Esophagus muscularis mucosa (tissue), 4 donors: ENCODE data around the gene SPPL2B. TPM values are rescaled to one million over a fixed set of nuclear protein-coding genes. Genes with fewer than 3 reads are reported as not detected.

Experiments used
- DNase-seq: peaks from one replicate; pipeline ENCODE4 v3.0.0-alpha.2; 2017; ENCODE audit errors: extremely low spot score
- H3K27ac ChIP-seq, 4 donors: fragments of 200-600 bp; sonication (generic); replicated peaks in 1 of 4; 1 replicate in 3 of 4; 2 replicates in 1 of 4; pipeline ENCODE4 v1.5.1; 2016 to 2019; ENCODE audit warnings: mild to moderate bottlenecking in 1 of 4
- H3K27me3 ChIP-seq, 4 donors: fragments of 200-600 bp; sonication (generic); one replicate each; pipeline versions ENCODE4 v1.5.1 to v1.6.0; 2016 to 2019
- H3K36me3 ChIP-seq, 4 donors: fragments of 200-600 bp; sonication (generic); one replicate each; pipeline ENCODE4 v1.5.1; 2016 to 2019
- H3K4me1 ChIP-seq, 4 donors: fragments of 200-600 bp; sonication (generic); one replicate each; pipeline ENCODE4 v1.5.1; 2016 to 2019
- H3K4me3 ChIP-seq, 4 donors: fragments of 200-600 bp; sonication (generic); 1 replicate in 2 of 4; 2 replicates in 2 of 4; pipeline ENCODE4 v1.5.1; 2016 to 2019; ENCODE audit warnings: mild to moderate bottlenecking in 4 of 4, moderate library complexity in 1 of 4
- H3K9me3 ChIP-seq, 4 donors: fragments of 200-600 bp; sonication (generic); 1 replicate in 3 of 4; 2 replicates in 1 of 4; pipeline ENCODE4 v1.5.1; 2016 to 2019
- CTCF ChIP-seq, 3 experiments: fragments of 200-600 bp in 2 of 3; fragments of 450-650 bp in 1 of 3; sonication (generic) in 2 of 3; IDR thresholded peaks; one replicate each; pipeline ENCODE4 v1.5.1; 2017 to 2019; ENCODE audit warnings: antibody characterized with exemption in 3 of 3, mild to moderate bottlenecking in 2 of 3, moderate library complexity in 1 of 3
- EP300 ChIP-seq: sonication (generic); formaldehyde crosslinking; IDR thresholded peaks from one replicate; pipeline ENCODE4 v1.6.1; 2017; ENCODE audit warnings: antibody characterized with exemption
- POLR2A ChIP-seq: fragments of 450-650 bp; IDR thresholded peaks from one replicate; pipeline ENCODE4 v1.6.1; 2017; ENCODE audit warnings: antibody characterized with exemption, moderate library complexity, mild to moderate bottlenecking, low read depth
- POLR2AphosphoS5 ChIP-seq, 2 donors: sonication (generic); formaldehyde crosslinking; IDR thresholded peaks; one replicate each; pipeline ENCODE4 v1.6.1; 2017; ENCODE audit warnings: antibody characterized with exemption in 2 of 2
- WGBS: methylation state at CpG from one replicate; pipeline ENCODE4 v1.1.5; 2018; 5-methylcytosine and 5-hydroxymethylcytosine counted together
- intact Hi-C: fragments of 100-400 bp; cut with DNase I; formaldehyde crosslinking; loops from one replicate; pipeline ENCODE4 v1.15.1; 2023
- total RNA-seq, 4 donors: library from RNA; depleted of rRNA; stranded (reverse); fragments of >200 nt; gene quantifications; one replicate each; pipeline versions ENCODE4 v1.1.0 to v1.2.1, GENCODE V29; 2016

The SPPL2B gene
- total RNA-seq, 4 donors from 2014 or later = 25.0 to 42.4 (median 29.9) TPM

DNA sequence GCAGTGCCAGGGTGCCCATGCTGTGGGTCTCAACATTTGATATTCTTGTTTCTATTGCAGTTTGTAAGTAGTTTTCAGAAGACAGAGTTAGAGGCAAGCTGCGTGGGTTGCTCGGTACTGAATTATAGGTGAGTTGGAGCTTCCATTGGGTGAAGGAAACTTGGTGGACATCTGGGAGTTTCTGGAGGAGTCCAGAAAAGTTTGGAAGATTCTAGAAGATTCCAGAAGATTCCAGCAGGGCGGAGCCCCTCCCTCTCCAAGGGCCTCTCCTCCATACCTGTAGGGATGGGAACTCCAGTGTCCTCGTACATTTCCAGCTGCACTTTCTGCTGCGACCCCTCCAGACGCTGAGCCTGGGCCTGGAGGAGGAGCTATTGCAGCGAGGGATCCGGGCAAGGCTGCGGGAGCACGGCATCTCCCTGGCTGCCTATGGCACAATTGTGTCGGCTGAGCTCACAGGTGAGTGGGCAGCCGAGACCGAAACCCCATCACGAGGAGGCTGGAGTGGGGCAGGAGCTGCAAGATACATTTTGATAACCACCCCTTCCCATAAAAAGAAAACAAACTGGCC is 70.3 kb downstream of the SPPL2B start:
- H3K27ac ChIP-seq = no peak overlapping the region
- intact Hi-C loops = loop anchor here (10.0 kb wide), 1 partner anchor 244 kb away; the partner anchor contains the start of gene AP3D1
- H3K4me3 ChIP-seq = no peak overlapping the region
- no peaks in the 10 kb centered on the region for H3K9me3 ChIP-seq
- H3K4me1 ChIP-seq = no peaks in the 10 kb centered on the region
- no peaks in the 10 kb centered on the region for H3K36me3 ChIP-seq
- no peak for TF ChIP-seq EP300
- no peak for TF ChIP-seq CTCF (IDR thresholded peaks at IDR 0.05)
- no peak for TF ChIP-seq POLR2A
- 94% methylated on average over 9 of the region's 14 CpGs for WGBS
- peaks cover 0 to 41% (median 2%) of the 10 kb centered on the region in 4 donors for H3K27me3 ChIP-seq
- DNase-seq = no peak

GRCh38 chr19:2399582-2399981 is 71.1 kb downstream of the SPPL2B start:
- TF ChIP-seq CTCF (IDR thresholded peaks at IDR 0.05) (no peak), POLR2A (no peak), POLR2AphosphoS5 (IDR thresholded peaks at IDR 0.05) (no peak), EP300 (no peak)
- Histone ChIP-seq H3K4me3 (no peak overlapping the region), H3K27me3 (peaks cover 0 to 41% (median 2%) of the 10 kb centered on the region in 4 donors), H3K9me3 (no peaks in the 10 kb centered on the region), H3K27ac (no peak overlapping the region), H3K4me1 (no peaks in the 10 kb centered on the region), H3K36me3 (no peaks in the 10 kb centered on the region)
- DNase-seq = no peak
- intact Hi-C loops = loop anchor here (10.0 kb wide), 1 partner anchor 245 kb away; the partner anchor contains the start of gene AP3D1
- WGBS = 91% methylated on average over 4 of the region's 4 CpGs

Other genes with a start within 250 kb of the SPPL2B start
- 10 to 100 TPM; 43.6 to 85.2 (median 56.3) TPM for gene MOB3A, start 232.4 kb upstream of the SPPL2B start, total RNA-seq
- gene IZUMO4, start 231.8 kb upstream of the SPPL2B start, total RNA-seq = 1 to 10 TPM; 1.9 to 6.0 (median 3.9) TPM
- 100 to 1,000 TPM in 2 of 4 donors, 10 to 100 TPM in 2; 76.0 to 156 (median 93.7) TPM for gene AP3D1, start 177.1 kb upstream of the SPPL2B start, total RNA-seq
- gene DOT1L, start 164.8 kb upstream of the SPPL2B start, total RNA-seq = 10 to 100 TPM; 10.8 to 13.2 (median 12.0) TPM
- gene PLEKHJ1, start 92.4 kb upstream of the SPPL2B start, total RNA-seq = 10 to 100 TPM; 41.9 to 69.8 (median 55.3) TPM
- gene SF3A2, start 91.9 kb upstream of the SPPL2B start, total RNA-seq = 10 to 100 TPM; 29.5 to 56.9 (median 35.3) TPM
- gene AMH, start 79.4 kb upstream of the SPPL2B start, total RNA-seq = 1 to 10 TPM in 3 of 4 donors, under 1 TPM in 1; 0.50 to 3.7 (median 1.3) TPM
- not detected for gene JSRP1, start 72.3 kb upstream of the SPPL2B start, total RNA-seq
- gene PEAK3, start 46.5 kb upstream of the SPPL2B start, total RNA-seq = 1 to 10 TPM in 3 of 4 donors, under 1 TPM in 1; 0.78 to 2.3 (median 1.3) TPM
- not detected for gene LINGO3, start 20.5 kb upstream of the SPPL2B start, total RNA-seq
- gene LSM7, start 98 bp upstream of the SPPL2B start, total RNA-seq = 100 to 1,000 TPM in 3 of 4 donors, 10 to 100 TPM in 1; 76.4 to 113 (median 106) TPM
- gene TMPRSS9, start 31.6 kb downstream of the SPPL2B start, total RNA-seq = under 1 TPM in 1 of 4 donors, not detected in 3; 0.17 TPM
- 10 to 100 TPM; 16.2 to 37.7 (median 28.1) TPM for gene TIMM13, start 98.9 kb downstream of the SPPL2B start, total RNA-seq
- gene LMNB2, start 128.3 kb downstream of the SPPL2B start, total RNA-seq = 10 to 100 TPM; 13.3 to 30.8 (median 19.3) TPM
- 100 to 1,000 TPM in 1 of 4 donors, 10 to 100 TPM in 3; 56.5 to 793 (median 90.5) TPM for gene GADD45B, start 147.4 kb downstream of the SPPL2B start, total RNA-seq